ENCODE data around the gene SCNN1B.

Gene SCNN1B

GRCh38 chr16:23408242-23408822 lies 106.2 kb downstream of the SCNN1B start:
- no peak for DNase-seq (ENCODE audit: low spot score)

- peak; percentile 32 for DNase-seq (ENCODE audit: low spot score)
Observed at GRCh38 chr16:23408823-23409298, 106.8 kb downstream of the SCNN1B start.

DNA sequence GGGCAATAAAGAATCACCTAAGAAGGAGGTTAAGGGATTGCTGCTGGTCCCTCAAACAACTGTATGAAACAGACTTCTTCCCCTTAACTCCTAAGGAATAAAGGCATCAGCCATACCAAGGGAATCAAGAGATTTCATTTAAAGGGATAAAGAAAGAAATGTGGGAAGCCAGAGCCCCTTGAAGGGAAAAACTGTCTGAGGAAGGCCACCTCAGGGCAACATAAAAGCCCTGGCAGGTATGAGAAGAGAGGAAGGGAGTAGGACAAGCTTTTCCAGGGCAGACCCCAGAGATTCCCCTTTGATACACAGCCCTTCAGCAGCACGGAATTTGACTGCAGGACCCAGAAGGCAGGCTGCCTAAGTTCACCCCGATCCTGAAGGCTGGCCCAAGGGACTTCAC lies 107.4 kb downstream of the SCNN1B start:
- no peak for DNase-seq (ENCODE audit: low spot score)

- no peak for DNase-seq (ENCODE audit: low spot score)
Observed at GRCh38 chr16:23410176-23410575, 108.1 kb downstream of the SCNN1B start.

GRCh38 chr16:23414731-23415130 lies 112.6 kb downstream of the SCNN1B start:
- no peak for DNase-seq (ENCODE audit: low spot score)

DNA sequence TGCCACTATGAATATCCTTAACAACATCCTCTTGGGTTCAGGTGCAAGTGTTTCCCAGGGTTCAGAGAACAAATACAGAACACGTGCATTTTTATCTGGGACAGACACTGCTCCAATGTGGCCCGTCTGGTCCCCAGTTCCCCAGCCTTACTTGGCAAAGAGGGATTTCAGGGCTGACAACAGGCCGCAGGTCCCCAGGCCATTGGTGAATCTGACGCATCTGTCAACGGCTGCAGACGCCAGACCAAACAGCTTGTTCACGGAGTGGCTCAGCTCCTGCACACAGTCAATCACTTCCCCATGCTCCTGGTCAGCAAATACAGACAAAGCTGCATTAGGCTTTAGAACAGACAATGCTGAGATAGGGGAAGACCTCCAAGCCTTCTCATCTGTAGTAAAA lies 114.7 kb downstream of the SCNN1B start:
- DNase-seq (ENCODE audit: low spot score), result no peak

DNA sequence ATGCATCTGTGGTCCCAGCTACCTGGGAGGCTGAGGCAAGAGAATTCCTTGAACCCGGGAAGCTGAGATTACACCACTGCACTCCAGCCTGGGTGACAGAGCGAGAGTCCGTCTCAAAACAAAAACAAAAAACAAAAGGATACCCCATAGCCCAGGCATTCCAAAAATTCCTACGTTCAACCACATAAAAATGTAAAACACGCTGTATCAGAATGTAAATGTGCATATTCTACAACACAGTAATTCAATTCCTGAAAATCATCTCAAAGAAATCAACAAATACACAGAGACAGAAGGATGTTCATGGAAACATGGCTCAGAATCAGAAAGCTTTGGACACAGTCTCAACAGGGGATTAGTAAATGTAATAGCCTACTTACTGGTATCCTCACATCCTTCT lies 117.9 kb downstream of the SCNN1B start:
- DNase-seq (ENCODE audit: low spot score), result no peak

DNA sequence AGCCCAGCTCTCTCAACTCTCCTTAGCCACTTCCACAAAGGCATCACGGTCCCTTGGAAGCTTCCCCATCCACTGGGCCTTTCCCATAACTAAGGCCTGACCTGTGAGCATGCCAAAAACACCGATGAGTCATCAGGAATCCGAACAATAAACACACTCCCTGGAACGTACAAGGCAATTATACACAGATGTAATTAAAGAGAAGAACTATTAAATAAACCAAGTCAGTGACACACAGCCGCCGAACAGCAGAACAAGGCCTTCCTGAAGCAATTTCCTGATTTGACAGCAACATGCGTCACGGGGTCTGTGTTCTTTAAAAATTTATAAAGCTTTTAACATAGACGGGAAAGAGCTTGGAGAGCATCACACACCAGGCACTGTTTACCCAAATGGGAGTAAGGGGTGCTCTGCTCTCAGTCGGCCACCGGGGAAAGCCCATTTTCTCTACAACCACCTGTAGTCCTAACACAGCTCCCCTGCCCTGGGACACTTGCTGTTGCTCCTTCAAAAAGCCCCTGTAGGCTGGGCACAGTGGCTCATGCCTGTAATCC lies 121.5 kb downstream of the SCNN1B start:
- peak; percentile 46 for DNase-seq (ENCODE audit: low spot score)

GRCh38 chr16:23424292-23424958 lies 122.3 kb downstream of the SCNN1B start:
- DNase-seq (ENCODE audit: low spot score), result no peak

- DNase-seq (ENCODE audit: low spot score), result no peak
Observed at GRCh38 chr16:23428351-23428750, 126.2 kb downstream of the SCNN1B start.
